ENCODE data around the gene RAB9A.
A peak's percentile ranks its signal among the peaks of the same experiment; 100 is the strongest.

DNA sequence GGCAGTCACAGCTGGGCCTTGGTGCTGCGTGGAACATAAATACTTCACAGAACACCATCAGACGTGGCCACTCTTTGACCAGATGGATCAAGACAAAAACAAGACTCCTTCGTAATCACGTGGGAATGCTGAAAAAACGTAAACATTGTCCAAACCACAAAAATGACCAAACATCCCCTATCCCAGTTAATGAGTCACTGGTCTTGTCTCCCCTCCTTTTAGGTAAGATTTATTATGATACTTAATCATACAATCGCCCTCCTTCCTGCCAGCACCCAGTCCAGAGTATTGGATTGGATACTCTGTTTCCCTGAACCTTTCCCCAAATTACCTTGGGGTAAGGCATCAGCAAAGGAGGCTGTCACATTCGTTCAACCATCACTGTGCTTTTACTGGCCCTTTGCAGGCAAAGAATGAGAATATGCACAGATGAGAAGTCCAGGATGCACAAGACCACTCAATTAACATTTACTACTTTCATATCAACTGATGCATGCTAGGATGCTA is 36.6 kb upstream of the RAB9A start:
- TF ChIP-seq, protein P1, sequence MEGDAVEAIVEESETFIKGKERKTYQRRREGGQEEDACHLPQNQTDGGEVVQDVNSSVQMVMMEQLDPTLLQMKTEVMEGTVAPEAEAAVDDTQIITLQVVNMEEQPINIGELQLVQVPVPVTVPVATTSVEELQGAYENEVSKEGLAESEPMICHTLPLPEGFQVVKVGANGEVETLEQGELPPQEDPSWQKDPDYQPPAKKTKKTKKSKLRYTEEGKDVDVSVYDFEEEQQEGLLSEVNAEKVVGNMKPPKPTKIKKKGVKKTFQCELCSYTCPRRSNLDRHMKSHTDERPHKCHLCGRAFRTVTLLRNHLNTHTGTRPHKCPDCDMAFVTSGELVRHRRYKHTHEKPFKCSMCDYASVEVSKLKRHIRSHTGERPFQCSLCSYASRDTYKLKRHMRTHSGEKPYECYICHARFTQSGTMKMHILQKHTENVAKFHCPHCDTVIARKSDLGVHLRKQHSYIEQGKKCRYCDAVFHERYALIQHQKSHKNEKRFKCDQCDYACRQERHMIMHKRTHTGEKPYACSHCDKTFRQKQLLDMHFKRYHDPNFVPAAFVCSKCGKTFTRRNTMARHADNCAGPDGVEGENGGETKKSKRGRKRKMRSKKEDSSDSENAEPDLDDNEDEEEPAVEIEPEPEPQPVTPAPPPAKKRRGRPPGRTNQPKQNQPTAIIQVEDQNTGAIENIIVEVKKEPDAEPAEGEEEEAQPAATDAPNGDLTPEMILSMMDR (IDR thresholded peaks at IDR 0.05) = no peak
- no peak for TF ChIP-seq SMC3 (IDR thresholded peaks at IDR 0.05; ENCODE audit: low read depth, low read length)
- TF ChIP-seq, protein P2, sequence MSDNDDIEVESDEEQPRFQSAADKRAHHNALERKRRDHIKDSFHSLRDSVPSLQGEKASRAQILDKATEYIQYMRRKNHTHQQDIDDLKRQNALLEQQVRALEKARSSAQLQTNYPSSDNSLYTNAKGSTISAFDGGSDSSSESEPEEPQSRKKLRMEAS (IDR thresholded peaks at IDR 0.05; ENCODE audit: low read depth) = peak; percentile 85
- no peak for TF ChIP-seq POLR2AphosphoS5 (IDR thresholded peaks at IDR 0.05; ENCODE audit: low read depth, low read length)
- TF ChIP-seq TAF1 (IDR thresholded peaks at IDR 0.05; ENCODE audit: borderline replicate concordance, low read depth, low read length) = no peak
- TF ChIP-seq YY1 (IDR thresholded peaks at IDR 0.05; ENCODE audit: low read depth) = no peak
- no peak for TF ChIP-seq CHD2 (IDR thresholded peaks at IDR 0.05; ENCODE audit: low read length, partially characterized antibody)

Measured in SK-N-SH (cell line).